Spinal cord (tissue), 10 donors: ENCODE data around the gene GBA2. TPM values are rescaled to one million over a fixed set of nuclear protein-coding genes. Genes with fewer than 3 reads are reported as not detected.

Source experiments
- DNase-seq, 6 donors: peaks; one replicate each; pipeline versions ENCODE4 v3.0.0 to v3.0.0-alpha.2; 2013 to 2015; ENCODE audit warnings: low spot score in 6 of 6, low read depth in 4 of 6
- H3K27ac ChIP-seq: one replicate; pipeline ENCODE4 v1.5.1; 2013; ENCODE audit warnings: low read depth, low read length, control low read depth
- H3K27me3 ChIP-seq: one replicate; pipeline ENCODE4 v1.6.1; 2013; ENCODE audit warnings: low read length; ENCODE audit not compliant: control insufficient read depth, insufficient read depth
- H3K36me3 ChIP-seq: one replicate; pipeline ENCODE4 v1.6.1; 2013; ENCODE audit warnings: low read length; ENCODE audit not compliant: control insufficient read depth, insufficient read depth
- H3K4me1 ChIP-seq: one replicate; pipeline ENCODE4 v1.6.1; 2013; ENCODE audit warnings: low read length; ENCODE audit not compliant: control insufficient read depth, insufficient read depth
- H3K4me3 ChIP-seq: one replicate; pipeline ENCODE4 v1.5.1; 2013; ENCODE audit warnings: low read depth, low read length, control low read depth
- H3K9me3 ChIP-seq: one replicate; pipeline ENCODE4 v1.6.1; 2013; ENCODE audit warnings: low read length; ENCODE audit not compliant: control insufficient read depth, insufficient read depth
- WGBS: methylation state at CpG from one replicate; pipeline ENCODE4 v1.1.5; 2013; ENCODE audit warnings: missing lambda C conversion rate; ENCODE audit not compliant: insufficient coverage; 5-methylcytosine and 5-hydroxymethylcytosine counted together
- polyA plus RNA-seq, 2 donors: library from polyadenylated mRNA; unstranded; fragments of 120-200 nt; gene quantifications; one replicate each; pipeline ENCODE4 v1.2.1, GENCODE V29; 2013; ENCODE audit not compliant: insufficient read length in 2 of 2
- total RNA-seq, 2 donors: library from RNA; depleted of rRNA in 1 of 2; stranded (reverse); fragments of 120-200 nt in 1 of 2; fragments of >200 nt in 1 of 2; gene quantifications; one replicate each; pipeline versions ENCODE4 v1.2.3 to v1.2.4, GENCODE V29; 2013 to 2014
- donor health status: healthy.

The GBA2 gene
- total and polyA plus RNA-seq, 4 donors = 46.9 to 131 (median 91.9) TPM

DNA sequence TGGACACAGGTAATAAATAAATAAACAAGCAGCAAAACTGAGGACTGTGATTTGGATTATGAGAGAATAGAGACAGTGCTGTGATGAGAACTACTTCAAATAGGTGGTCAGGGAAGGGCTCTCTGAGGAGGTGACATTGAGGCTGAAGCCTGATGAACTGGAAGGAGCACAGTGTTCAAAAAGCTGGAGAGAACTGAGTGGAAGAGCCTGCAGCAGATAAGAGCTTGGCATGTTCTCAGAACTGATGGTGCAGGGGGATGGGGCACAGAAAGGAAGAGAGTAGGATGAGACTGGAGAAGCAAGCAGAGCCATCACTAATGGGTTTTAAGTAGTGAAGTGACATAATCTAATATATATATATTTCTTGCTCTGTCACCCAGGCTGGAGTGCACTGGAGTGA lies 48.1 kb downstream of the GBA2 start:
- Histone ChIP-seq H3K9me3 (no peaks in the 10 kb centered on the region), H3K4me3 (no peak overlapping the region), H3K27ac (no peak overlapping the region), H3K36me3 (peaks cover 85% of the 10 kb centered on the region), H3K4me1 (no peaks in the 10 kb centered on the region), H3K27me3 (no peaks in the 10 kb centered on the region)
- no peak for DNase-seq

DNA sequence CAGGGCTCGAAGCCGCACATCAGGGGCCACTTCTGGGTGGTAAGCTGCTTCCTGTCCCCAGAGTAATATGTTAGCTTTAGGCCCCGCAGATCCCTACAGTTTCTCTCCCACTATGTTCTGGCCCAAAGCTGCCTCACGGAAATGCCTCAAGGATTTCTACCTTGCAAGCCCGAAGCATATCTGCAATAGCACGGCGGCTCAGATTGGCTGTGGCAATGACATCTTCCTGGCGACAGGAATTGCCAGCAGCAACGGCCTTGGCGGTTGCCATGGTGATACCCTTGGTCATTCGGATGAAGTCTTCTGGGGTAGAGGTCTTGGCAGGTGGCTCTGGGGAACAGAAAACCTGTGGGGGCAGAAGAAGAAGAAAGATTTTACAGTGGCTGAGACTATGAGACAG lies 49.0 kb downstream of the GBA2 start:
- no peak overlapping the region for H3K27ac ChIP-seq
- H3K4me1 ChIP-seq = no peaks in the 10 kb centered on the region
- WGBS = 78% methylated on average over 11 of the region's 11 CpGs
- H3K4me3 ChIP-seq = no peak overlapping the region
- DNase-seq = no peak
- H3K36me3 ChIP-seq = peaks cover 76% of the 10 kb centered on the region
- H3K27me3 ChIP-seq = no peaks in the 10 kb centered on the region
- H3K9me3 ChIP-seq = no peaks in the 10 kb centered on the region

DNA sequence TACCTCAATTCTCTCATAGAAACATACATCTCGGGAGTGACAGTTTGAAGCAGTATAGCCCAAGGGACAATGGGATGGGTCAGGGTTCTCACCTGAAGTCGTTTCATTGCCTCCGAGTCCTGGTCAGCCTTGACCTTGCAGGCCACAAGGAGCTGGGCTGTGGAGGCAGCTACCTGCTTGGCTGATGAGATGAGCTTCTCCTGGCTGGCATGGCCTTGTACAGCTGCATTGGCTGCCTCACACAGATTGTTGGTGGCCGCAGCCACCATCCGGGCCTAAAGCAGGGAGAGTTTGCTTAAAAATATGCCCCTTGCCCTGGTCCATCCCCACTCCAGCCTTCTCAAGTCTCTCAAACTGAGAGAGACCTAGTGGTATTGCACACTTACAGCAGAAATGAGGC lies 50.8 kb downstream of the GBA2 start:
- H3K27ac ChIP-seq = no peak overlapping the region
- H3K27me3 ChIP-seq = no peaks in the 10 kb centered on the region
- no peak overlapping the region for H3K4me3 ChIP-seq
- H3K36me3 ChIP-seq = peaks cover 58% of the 10 kb centered on the region
- 87% methylated on average over 3 of the region's 5 CpGs for WGBS
- DNase-seq = no peak
- no peaks in the 10 kb centered on the region for H3K9me3 ChIP-seq
- H3K4me1 ChIP-seq = no peaks in the 10 kb centered on the region

DNA sequence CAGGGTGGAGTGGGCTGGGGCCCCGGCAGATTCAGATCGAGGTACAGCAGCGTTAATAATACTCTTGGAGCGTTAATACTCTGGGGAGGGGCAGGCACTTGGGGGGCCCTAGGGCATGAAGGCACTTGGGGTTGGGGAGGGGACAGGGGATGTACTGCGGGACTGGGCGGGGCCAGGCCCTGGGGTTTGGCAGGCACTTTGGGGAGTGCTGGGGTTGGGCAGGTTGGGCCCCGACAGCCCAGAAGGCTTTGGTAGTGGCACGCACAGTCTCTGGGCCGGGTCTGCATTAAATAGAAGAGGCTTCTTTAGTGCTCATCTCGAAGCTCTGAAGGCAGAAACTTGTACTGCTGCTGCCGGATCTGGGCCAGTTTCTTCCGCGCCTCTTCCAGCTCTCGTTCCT lies 51.5 kb downstream of the GBA2 start:
- peaks cover 51% of the 10 kb centered on the region for H3K36me3 ChIP-seq
- DNase-seq = no peak
- no peak overlapping the region for H3K4me3 ChIP-seq
- no peak overlapping the region for H3K27ac ChIP-seq
- no peaks in the 10 kb centered on the region for H3K4me1 ChIP-seq
- H3K9me3 ChIP-seq = no peaks in the 10 kb centered on the region
- H3K27me3 ChIP-seq = no peaks in the 10 kb centered on the region
- 94% methylated on average over 14 of the region's 14 CpGs for WGBS

DNA sequence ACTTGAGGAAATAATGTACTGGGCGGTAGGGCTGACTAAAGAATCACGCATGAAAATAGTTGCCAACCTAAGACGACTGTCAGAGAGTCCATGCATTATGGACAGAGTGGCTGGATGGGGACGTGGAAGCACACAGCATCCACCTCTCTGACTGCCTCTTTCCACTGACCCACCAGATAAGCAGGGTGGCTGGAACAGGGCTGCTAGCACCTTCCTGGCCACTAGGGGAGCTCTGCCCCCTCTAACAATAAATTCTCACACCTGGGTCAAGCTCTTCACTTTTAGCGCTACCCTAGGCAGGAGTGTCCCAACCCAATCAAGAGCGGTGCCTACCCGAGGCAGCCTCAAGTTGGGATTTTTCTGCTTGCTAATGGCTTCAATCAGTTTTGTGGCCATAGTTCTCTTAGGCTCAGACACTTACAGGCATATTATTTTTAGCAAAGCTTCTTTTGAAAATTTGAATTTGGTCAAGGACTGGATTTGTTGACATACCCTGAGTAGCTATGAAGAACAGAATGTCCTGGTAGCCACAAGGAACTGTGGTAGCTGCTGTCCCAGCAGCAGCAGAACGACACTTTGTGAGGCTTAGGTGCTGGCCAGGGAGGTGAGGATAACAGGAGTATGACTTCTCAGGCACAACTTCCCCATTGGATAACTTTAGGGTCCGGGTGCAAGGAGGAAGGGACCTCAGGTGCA lies 52.4 kb downstream of the GBA2 start:
- Histone ChIP-seq H3K4me1 (peaks cover under 1% of the 10 kb centered on the region), H3K27me3 (no peaks in the 10 kb centered on the region), H3K27ac (no peak overlapping the region), H3K4me3 (no peak overlapping the region), H3K9me3 (no peaks in the 10 kb centered on the region), H3K36me3 (peaks cover 44% of the 10 kb centered on the region)
- WGBS = 27% methylated on average over 7 of the region's 9 CpGs
- peak in 2 of 6 donors; percentile 53 to 59 for DNase-seq

DNA sequence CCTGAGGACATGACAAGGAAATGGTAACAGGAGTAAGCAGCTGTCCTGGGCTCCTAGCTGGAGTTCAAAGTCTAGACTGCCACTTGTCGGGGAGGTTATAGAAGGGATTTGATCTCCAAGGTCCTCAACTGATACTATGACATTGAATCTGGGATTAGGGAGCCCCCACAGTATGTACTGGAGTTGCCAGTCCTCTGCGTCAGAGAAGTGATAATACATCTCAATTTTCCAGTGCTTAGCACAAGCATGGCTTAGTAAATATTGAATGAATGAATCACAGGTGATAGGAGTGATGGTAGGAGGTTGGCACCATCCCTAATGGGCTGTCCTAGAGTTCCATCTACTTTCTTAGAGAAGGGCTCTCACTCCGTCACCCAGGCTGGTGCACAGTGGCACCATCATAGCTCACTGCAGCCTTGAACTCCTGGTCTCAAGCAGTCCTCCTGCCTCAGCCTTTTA lies 53.1 kb downstream of the GBA2 start:
- Histone ChIP-seq H3K4me1 (peaks cover 7% of the 10 kb centered on the region), H3K9me3 (no peaks in the 10 kb centered on the region), H3K27ac (no peak overlapping the region), H3K36me3 (peaks cover 38% of the 10 kb centered on the region), H3K27me3 (no peaks in the 10 kb centered on the region), H3K4me3 (no peak overlapping the region)
- no peak for DNase-seq
- WGBS = 94% methylated on average over 2 of the region's 3 CpGs

DNA sequence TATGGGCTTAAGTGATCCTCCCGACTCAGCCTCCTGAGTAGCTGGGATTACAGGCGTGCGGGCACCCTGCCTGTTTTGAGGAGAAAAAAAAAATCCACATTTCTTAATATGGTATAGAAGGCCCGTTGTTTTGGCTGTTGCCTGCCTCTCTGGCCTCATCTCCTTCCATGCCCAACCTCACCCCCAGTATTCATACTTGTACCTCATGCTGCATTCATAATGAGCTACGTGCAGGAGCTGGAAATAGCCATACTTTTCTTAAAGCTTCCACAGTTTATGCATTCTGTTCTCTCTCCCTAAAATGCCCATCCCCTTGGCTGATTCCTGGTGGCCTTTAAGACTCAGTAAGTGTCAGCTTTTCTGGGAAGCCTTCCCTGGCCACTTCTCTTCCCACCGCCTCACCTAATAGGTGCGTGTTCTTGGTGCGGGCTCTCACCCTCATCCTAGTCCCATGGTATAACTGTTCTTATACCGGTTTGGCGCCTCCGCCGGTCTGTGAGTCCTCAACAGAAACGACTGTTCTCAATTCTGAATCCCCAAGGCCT lies 57.2 kb downstream of the GBA2 start:
- 72% methylated on average over 5 of the region's 13 CpGs for WGBS
- Histone ChIP-seq H3K27me3 (no peaks in the 10 kb centered on the region), H3K36me3 (no peaks in the 10 kb centered on the region), H3K9me3 (no peaks in the 10 kb centered on the region), H3K4me1 (peaks cover 22% of the 10 kb centered on the region), H3K27ac (peak overlapping the region; percentile 95), H3K4me3 (no peak overlapping the region)
- DNase-seq = no peak

DNA sequence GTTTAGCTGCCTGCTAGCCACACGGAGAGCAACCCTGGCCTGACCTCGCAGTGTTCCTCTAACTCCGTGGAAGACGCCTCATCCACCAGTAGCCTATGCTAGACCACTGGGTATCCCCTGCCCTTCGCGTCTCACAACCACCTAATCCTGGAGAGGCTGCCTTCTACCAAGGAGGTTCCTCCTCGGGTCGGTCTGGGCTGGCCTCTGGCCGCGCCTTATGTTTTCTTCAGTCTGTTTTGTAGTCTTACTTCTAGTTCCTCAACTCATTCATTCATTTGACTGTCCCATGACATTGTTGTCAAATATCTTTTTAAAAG lies 57.7 kb downstream of the GBA2 start:
- 26% methylated on average over 9 of the region's 10 CpGs for WGBS
- no peak for DNase-seq
- Histone ChIP-seq H3K36me3 (no peaks in the 10 kb centered on the region), H3K9me3 (no peaks in the 10 kb centered on the region), H3K27ac (peak overlapping the region; percentile 95), H3K4me3 (peak overlapping the region; percentile 88), H3K4me1 (peaks cover 27% of the 10 kb centered on the region), H3K27me3 (no peaks in the 10 kb centered on the region)

DNA sequence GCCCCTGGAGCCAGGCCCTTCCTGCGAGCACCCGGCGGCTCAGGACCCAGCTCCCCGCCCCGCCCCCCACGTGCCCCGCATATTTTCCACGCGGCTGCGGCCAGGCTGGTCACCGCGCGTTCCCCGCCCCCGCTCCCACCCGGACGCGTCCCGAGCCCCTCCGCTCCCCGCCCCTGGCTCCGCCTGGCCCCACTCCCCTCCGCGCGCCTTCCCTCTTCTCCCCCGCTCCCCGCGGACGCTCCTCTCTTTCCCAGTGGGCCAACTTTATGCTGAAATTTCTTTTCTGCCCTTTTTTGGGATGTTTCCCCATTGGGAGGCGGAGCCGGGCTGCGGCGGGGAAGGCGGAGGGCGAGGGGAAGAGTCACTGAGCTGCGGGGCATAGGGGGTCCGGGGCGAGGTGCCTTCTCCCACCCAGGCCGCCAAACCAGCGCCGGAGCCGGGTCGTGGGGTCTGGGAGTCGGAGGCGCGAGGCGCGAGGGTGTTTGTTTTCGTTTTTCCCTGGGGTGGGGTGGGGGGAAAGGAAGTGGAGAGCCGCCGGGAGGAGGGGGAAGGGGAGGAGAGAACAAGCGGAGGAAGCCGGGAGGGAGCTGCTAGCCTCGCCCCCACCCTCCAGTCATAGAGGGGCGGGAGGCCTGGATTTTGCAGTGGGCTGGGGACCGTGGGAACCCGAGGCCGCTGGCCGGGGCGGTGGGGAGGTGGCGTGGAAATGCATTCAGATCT lies 58.3 kb downstream of the GBA2 start:
- peaks cover 31% of the 10 kb centered on the region for H3K4me1 ChIP-seq
- H3K27ac ChIP-seq = peak overlapping the region; percentile 95
- no peaks in the 10 kb centered on the region for H3K36me3 ChIP-seq
- DNase-seq = peak in 2 of 6 donors; percentile 67 to 82
- H3K9me3 ChIP-seq = no peaks in the 10 kb centered on the region
- WGBS = under 1% methylated on average over 51 of the region's 61 CpGs
- H3K4me3 ChIP-seq = peak overlapping the region; percentile 88
- no peaks in the 10 kb centered on the region for H3K27me3 ChIP-seq

DNA sequence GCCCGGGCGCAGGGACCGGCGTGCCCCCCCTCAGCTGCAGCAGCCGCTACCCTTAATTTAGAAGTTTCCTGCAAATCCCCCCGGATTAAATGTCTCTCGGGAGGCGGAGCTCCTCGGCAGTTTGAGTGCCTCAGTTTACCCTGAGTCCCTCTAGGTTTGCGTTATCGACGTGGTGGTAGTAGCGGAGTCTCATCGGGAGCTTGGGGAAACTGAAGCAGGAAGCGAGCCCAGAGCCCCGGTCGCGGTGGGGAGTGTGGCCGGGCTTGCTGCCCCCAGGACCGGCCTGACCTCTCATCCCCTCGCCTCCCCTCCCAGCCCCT lies 58.8 kb downstream of the GBA2 start:
- WGBS = 0% methylated on average over 21 of the region's 21 CpGs

More for the DNA sequence above, 58.8 kb downstream of the GBA2 start:
- peak in 1 of 6 donors; percentile 48 for DNase-seq
- peak overlapping the region; percentile 95 for H3K27ac ChIP-seq
- peaks cover 4% of the 10 kb centered on the region for H3K36me3 ChIP-seq
- no peaks in the 10 kb centered on the region for H3K27me3 ChIP-seq
- peak overlapping the region; percentile 88 for H3K4me3 ChIP-seq
- H3K9me3 ChIP-seq = no peaks in the 10 kb centered on the region
- peaks cover 34% of the 10 kb centered on the region for H3K4me1 ChIP-seq
